ENCODE measurements around the gene SLAMF1. TPM values are rescaled to one million over a fixed set of nuclear protein-coding genes. Genes with fewer than 3 reads are reported as not detected.

The SLAMF1 gene
- total and polyA plus RNA-seq, 2 donors, result 46.6 to 115 TPM

DNA sequence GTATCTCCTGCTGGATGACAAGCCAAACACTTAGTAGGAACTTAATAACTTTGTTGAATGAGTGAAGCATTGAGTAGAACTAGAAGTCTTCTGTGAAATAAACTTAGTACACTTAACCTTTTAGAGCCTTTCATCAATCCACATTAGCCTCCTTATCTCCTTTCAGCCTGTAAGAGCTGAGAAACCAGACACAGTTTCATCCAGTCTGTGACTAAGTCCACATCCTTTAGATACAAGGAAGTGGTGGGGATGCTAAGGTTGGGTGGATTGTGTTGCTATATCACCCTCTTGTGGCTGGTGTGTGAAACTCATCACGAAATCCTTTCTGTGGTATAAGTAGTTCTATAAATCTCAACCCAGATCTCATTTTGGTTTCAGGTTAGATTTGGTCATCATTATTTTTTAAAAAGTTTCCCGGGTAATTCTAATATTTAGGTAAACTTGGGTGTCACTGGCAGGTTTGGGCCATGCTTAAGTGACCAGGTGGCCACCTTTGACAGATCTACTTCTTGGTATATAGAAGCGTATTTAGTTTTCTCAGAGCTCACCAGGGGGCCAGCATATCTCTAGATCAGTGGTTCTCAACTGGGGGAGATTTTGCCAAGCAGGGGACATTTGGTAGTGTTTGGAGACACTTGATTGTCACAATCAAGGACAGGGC, 39.7 kb downstream of the SLAMF1 start:
- Histone ChIP-seq H3K27me3 (ENCODE audit: control insufficient read depth in 2 of 2, insufficient read depth in 1 of 2, low read length in 1 of 2) (no peaks in the 10 kb centered on the region), H3K4me1 (ENCODE audit: control insufficient read depth in 2 of 2, insufficient read depth in 2 of 2, low read length in 2 of 2) (peaks cover 27 to 58% of the 10 kb centered on the region in 2 donors), H3K27ac (ENCODE audit: low read depth in 1 of 2, low read length in 1 of 2) (peak overlapping the region; percentile 26 to 56), H3K36me3 (ENCODE audit: control insufficient read depth in 2 of 2, insufficient read depth in 2 of 2, low read length in 1 of 2) (peaks cover 41 to 42% of the 10 kb centered on the region in 2 donors), H3K4me3 (ENCODE audit: low read length in 2 of 2) (no peak overlapping the region), H3K9me3 (ENCODE audit: control insufficient read depth in 2 of 2, insufficient read depth in 1 of 2, low read length in 1 of 2) (no peaks in the 10 kb centered on the region)
- 32% methylated on average over 3 of the region's 3 CpGs for WGBS
- peak; percentile 61 to 91 (median 78) for DNase-seq (ENCODE audit: low read depth in 6 of 9, low spot score in 9 of 9)

DNA sequence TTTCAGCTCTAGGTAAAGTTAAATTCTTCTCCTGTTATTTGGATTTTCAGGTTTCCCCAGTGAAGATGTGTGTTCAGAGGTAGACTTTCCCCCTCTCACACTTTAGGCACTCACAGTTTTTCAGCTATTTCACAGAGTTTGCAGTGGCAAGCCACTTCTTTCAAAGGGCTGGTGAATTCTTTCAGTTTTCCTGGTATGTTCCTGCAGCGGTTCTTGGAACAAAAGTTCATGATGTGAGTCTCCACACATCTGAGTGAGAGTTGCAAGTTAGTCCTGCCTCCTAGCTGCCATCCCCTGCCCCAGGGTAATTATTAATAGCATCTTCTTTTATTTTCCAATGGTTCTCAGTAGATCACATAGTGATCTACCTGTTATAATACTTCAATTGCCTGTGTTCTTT, 40.2 kb downstream of the SLAMF1 start:
- H3K4me1 ChIP-seq (ENCODE audit: control insufficient read depth in 2 of 2, insufficient read depth in 2 of 2, low read length in 2 of 2), result peaks cover 22 to 53% of the 10 kb centered on the region in 2 donors
- no peak overlapping the region for H3K4me3 ChIP-seq (ENCODE audit: low read length in 2 of 2)
- WGBS, result 94% methylated on average over 1 of the region's 1 CpG
- H3K36me3 ChIP-seq (ENCODE audit: control insufficient read depth in 2 of 2, insufficient read depth in 2 of 2, low read length in 1 of 2), result peaks cover 35 to 37% of the 10 kb centered on the region in 2 donors
- H3K27ac ChIP-seq (ENCODE audit: low read depth in 1 of 2, low read length in 1 of 2), result peak overlapping the region in 1 of 2 donors; percentile 15
- no peaks in the 10 kb centered on the region for H3K27me3 ChIP-seq (ENCODE audit: control insufficient read depth in 2 of 2, insufficient read depth in 1 of 2, low read length in 1 of 2)
- H3K9me3 ChIP-seq (ENCODE audit: control insufficient read depth in 2 of 2, insufficient read depth in 1 of 2, low read length in 1 of 2), result no peaks in the 10 kb centered on the region
- no peak for DNase-seq (ENCODE audit: low read depth in 6 of 9, low spot score in 9 of 9)

DNA sequence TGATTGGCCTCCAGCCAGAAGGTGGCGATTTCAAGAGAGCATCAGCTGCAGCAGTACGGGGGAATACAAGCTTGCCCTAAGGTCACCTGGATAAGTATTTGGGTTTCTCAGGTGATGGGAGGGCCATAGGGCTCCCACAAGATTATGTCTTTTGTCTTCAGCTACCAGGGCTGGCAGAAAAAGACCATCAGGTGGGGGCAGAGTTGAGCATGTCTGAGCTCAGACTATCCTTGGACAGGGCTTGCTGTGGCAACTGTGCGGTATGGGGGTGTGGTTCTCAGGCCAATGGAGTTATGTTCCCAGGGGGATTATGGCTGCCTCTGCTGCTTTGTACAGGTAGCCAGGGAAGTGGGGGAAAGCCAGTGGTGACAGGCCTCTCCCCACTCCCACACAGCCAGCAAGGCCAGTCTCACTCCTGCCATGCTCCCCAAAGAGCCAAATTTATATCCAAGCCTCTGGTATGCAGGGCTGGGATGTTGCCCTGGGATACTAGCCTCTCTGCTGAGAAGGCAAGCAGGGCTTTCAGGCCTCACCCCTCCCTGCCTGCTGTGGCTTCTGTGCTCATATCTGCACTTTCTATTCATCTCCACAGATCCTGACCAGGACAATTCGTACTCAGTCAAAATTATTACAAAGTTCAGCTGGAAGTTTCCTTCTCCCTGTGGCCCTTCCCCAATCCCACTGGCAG, 40.9 kb downstream of the SLAMF1 start:
- 95% methylated on average over 4 of the region's 4 CpGs for WGBS
- Histone ChIP-seq H3K27me3 (ENCODE audit: control insufficient read depth in 2 of 2, insufficient read depth in 1 of 2, low read length in 1 of 2) (no peaks in the 10 kb centered on the region), H3K36me3 (ENCODE audit: control insufficient read depth in 2 of 2, insufficient read depth in 2 of 2, low read length in 1 of 2) (peaks cover 30% of the 10 kb centered on the region in 2 donors), H3K4me1 (ENCODE audit: control insufficient read depth in 2 of 2, insufficient read depth in 2 of 2, low read length in 2 of 2) (peaks cover 19 to 48% of the 10 kb centered on the region in 2 donors), H3K4me3 (ENCODE audit: low read length in 2 of 2) (no peak overlapping the region), H3K9me3 (ENCODE audit: control insufficient read depth in 2 of 2, insufficient read depth in 1 of 2, low read length in 1 of 2) (no peaks in the 10 kb centered on the region), H3K27ac (ENCODE audit: low read depth in 1 of 2, low read length in 1 of 2) (no peak overlapping the region)
- no peak for DNase-seq (ENCODE audit: low read depth in 6 of 9, low spot score in 9 of 9)

DNA sequence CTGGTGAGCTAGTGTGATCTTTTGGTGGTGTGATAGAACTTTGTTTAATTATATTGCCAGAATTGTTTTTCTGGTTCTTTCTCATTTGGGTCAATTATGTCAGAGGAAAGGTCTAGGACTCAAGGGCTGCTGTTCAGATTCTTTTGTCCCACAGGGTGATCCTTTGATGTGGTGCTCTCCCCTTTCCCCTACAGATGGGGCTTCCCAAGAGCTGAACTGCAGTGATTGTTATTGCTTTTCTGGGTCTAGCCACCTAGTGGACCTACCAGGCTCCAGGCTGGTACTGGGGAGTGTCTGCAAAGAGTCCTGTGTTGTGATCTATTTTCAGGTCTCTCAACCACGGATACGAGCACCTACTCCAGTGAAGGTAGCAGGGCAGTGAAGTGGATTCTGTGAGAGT, 41.6 kb downstream of the SLAMF1 start:
- Histone ChIP-seq H3K27me3 (ENCODE audit: control insufficient read depth in 2 of 2, insufficient read depth in 1 of 2, low read length in 1 of 2) (no peaks in the 10 kb centered on the region), H3K9me3 (ENCODE audit: control insufficient read depth in 2 of 2, insufficient read depth in 1 of 2, low read length in 1 of 2) (no peaks in the 10 kb centered on the region), H3K27ac (ENCODE audit: low read depth in 1 of 2, low read length in 1 of 2) (no peak overlapping the region), H3K36me3 (ENCODE audit: control insufficient read depth in 2 of 2, insufficient read depth in 2 of 2, low read length in 1 of 2) (peaks cover 22 to 23% of the 10 kb centered on the region in 2 donors), H3K4me1 (ENCODE audit: control insufficient read depth in 2 of 2, insufficient read depth in 2 of 2, low read length in 2 of 2) (peaks cover 16 to 41% of the 10 kb centered on the region in 2 donors), H3K4me3 (ENCODE audit: low read length in 2 of 2) (no peak overlapping the region)
- no peak for DNase-seq (ENCODE audit: low read depth in 6 of 9, low spot score in 9 of 9)
- WGBS, result 96% methylated on average over 2 of the region's 2 CpGs

DNA sequence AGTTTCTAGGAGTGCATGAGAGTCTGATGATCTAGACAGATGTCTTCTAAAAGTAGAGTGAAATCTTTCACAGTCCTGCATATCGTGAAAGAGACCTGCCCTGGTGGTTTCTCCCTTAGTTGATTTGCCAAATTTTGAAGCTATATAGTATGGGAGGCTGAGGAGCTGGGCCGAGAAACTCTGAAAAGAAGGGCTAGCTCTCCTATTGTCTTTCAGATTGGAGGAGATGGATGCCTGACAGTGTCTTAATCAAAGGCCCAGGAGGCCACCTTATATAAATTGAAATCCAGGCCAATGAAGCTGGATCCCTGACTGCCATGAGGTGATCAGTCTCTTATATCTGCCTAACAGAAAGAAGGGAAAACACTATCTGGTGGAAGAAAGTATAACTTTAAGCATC, 49.1 kb downstream of the SLAMF1 start:
- Histone ChIP-seq H3K27me3 (ENCODE audit: control insufficient read depth in 2 of 2, insufficient read depth in 1 of 2, low read length in 1 of 2) (no peaks in the 10 kb centered on the region), H3K9me3 (ENCODE audit: control insufficient read depth in 2 of 2, insufficient read depth in 1 of 2, low read length in 1 of 2) (no peaks in the 10 kb centered on the region), H3K4me3 (ENCODE audit: low read length in 2 of 2) (no peak overlapping the region), H3K27ac (ENCODE audit: low read depth in 1 of 2, low read length in 1 of 2) (no peak overlapping the region), H3K36me3 (ENCODE audit: control insufficient read depth in 2 of 2, insufficient read depth in 2 of 2, low read length in 1 of 2) (no peaks in the 10 kb centered on the region), H3K4me1 (ENCODE audit: control insufficient read depth in 2 of 2, insufficient read depth in 2 of 2, low read length in 2 of 2) (no peaks in the 10 kb centered on the region)
- 63% methylated on average over 2 of the region's 2 CpGs for WGBS
- no peak for DNase-seq (ENCODE audit: low read depth in 6 of 9, low spot score in 9 of 9)

DNA sequence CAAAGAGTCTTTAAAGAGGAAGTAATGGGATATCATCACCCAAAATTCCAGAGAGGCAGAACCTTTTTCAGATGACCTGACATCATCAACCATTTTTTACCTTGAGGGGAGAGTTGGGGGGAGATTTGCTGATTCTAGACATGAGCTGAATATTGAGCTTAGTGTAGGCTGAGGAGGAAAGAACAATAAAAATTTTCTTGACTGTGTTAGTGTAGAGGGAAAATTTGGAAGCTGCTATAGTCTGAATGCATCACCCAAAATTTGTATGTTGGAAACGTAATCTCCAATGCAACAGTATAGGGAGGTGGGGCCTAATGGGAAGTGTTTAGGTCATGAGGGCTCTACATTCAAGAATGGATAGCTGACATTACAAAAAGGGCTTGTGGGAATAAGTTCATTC, 49.8 kb downstream of the SLAMF1 start:
- WGBS, result 96% methylated on average over 1 of the region's 1 CpG
- Histone ChIP-seq H3K36me3 (ENCODE audit: control insufficient read depth in 2 of 2, insufficient read depth in 2 of 2, low read length in 1 of 2) (no peaks in the 10 kb centered on the region), H3K4me1 (ENCODE audit: control insufficient read depth in 2 of 2, insufficient read depth in 2 of 2, low read length in 2 of 2) (no peaks in the 10 kb centered on the region), H3K4me3 (ENCODE audit: low read length in 2 of 2) (no peak overlapping the region), H3K9me3 (ENCODE audit: control insufficient read depth in 2 of 2, insufficient read depth in 1 of 2, low read length in 1 of 2) (no peaks in the 10 kb centered on the region), H3K27me3 (ENCODE audit: control insufficient read depth in 2 of 2, insufficient read depth in 1 of 2, low read length in 1 of 2) (no peaks in the 10 kb centered on the region), H3K27ac (ENCODE audit: low read depth in 1 of 2, low read length in 1 of 2) (no peak overlapping the region)
- DNase-seq (ENCODE audit: low read depth in 6 of 9, low spot score in 9 of 9), result no peak

DNA sequence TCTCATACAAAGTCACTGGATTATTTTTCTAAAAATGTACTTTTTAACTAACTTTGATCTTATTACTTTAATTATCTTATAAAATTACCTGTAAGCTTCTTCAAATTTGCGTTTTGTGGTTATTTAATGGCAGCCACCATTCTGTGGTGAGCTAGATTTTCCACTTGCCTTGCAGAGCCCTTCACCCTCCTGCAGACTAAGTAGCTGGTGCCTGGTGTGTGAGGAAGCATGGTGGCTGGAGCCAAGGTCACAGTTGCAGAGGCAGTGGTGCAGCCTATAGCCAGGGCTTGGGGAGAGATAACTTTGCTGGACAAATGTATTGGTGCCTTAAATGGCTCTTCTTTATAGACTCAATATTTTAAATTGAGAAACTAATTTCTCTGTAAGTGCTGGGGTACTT, 56.4 kb downstream of the SLAMF1 start:
- Histone ChIP-seq H3K4me3 (ENCODE audit: low read length in 2 of 2) (no peak overlapping the region), H3K27me3 (ENCODE audit: control insufficient read depth in 2 of 2, insufficient read depth in 1 of 2, low read length in 1 of 2) (no peaks in the 10 kb centered on the region), H3K27ac (ENCODE audit: low read depth in 1 of 2, low read length in 1 of 2) (no peak overlapping the region), H3K9me3 (ENCODE audit: control insufficient read depth in 2 of 2, insufficient read depth in 1 of 2, low read length in 1 of 2) (no peaks in the 10 kb centered on the region), H3K4me1 (ENCODE audit: control insufficient read depth in 2 of 2, insufficient read depth in 2 of 2, low read length in 2 of 2) (no peaks in the 10 kb centered on the region), H3K36me3 (ENCODE audit: control insufficient read depth in 2 of 2, insufficient read depth in 2 of 2, low read length in 1 of 2) (no peaks in the 10 kb centered on the region)
- no peak for DNase-seq (ENCODE audit: low read depth in 6 of 9, low spot score in 9 of 9)
- 88% methylated on average over 1 of the region's 1 CpG for WGBS

DNA sequence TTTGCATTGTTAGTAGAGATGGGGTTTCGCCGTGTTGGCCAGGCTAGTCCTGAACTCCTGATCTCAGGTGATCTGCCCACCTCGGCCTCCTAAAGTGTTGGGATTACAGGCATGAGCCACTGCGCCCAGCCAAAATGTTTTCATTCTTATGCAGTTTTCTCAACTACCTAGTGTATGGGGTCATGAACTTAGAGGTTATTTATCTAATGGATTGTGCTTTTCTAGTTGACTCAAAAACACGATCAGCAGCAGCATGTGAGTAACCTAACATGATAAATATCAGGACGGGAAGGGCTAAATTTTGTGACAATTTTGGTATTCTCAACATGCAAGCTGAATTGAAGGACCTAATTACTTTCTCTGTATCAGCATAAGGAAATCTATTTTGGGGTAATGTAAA, 58.4 kb downstream of the SLAMF1 start:
- no peak overlapping the region for H3K4me3 ChIP-seq (ENCODE audit: low read length in 2 of 2)
- WGBS, result 97% methylated on average over 6 of the region's 6 CpGs
- H3K9me3 ChIP-seq (ENCODE audit: control insufficient read depth in 2 of 2, insufficient read depth in 1 of 2, low read length in 1 of 2), result no peaks in the 10 kb centered on the region
- H3K36me3 ChIP-seq (ENCODE audit: control insufficient read depth in 2 of 2, insufficient read depth in 2 of 2, low read length in 1 of 2), result no peaks in the 10 kb centered on the region
- no peaks in the 10 kb centered on the region for H3K4me1 ChIP-seq (ENCODE audit: control insufficient read depth in 2 of 2, insufficient read depth in 2 of 2, low read length in 2 of 2)
- no peaks in the 10 kb centered on the region for H3K27me3 ChIP-seq (ENCODE audit: control insufficient read depth in 2 of 2, insufficient read depth in 1 of 2, low read length in 1 of 2)
- no peak for DNase-seq (ENCODE audit: low read depth in 6 of 9, low spot score in 9 of 9)
- H3K27ac ChIP-seq (ENCODE audit: low read depth in 1 of 2, low read length in 1 of 2), result no peak overlapping the region

DNA sequence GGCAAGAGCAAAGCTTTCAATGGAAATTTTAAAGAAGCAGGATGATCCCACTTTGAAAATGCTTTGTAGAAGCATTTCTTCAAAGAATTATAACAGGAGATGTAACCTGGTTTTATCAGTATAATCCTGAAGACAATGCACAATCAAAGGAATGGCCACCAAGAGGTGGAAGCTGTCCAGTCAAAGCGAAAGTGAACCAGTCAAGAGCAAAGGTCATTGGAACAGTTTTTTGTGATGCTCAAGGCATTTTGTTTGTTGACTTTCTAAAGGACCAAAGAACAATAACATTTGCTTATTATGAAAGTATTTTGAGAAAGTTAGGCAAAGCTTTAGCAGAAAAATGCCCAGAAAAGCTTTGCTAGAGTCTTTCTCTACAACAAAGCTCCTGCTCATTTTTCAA, 62.1 kb downstream of the SLAMF1 start:
- no peaks in the 10 kb centered on the region for H3K27me3 ChIP-seq (ENCODE audit: control insufficient read depth in 2 of 2, insufficient read depth in 1 of 2, low read length in 1 of 2)
- no peak overlapping the region for H3K4me3 ChIP-seq (ENCODE audit: low read length in 2 of 2)
- H3K27ac ChIP-seq (ENCODE audit: low read depth in 1 of 2, low read length in 1 of 2), result no peak overlapping the region
- no peak for DNase-seq (ENCODE audit: low read depth in 6 of 9, low spot score in 9 of 9)
- 100% methylated on average over 1 of the region's 1 CpG for WGBS
- peaks cover 2 to 6% of the 10 kb centered on the region in 2 donors for H3K4me1 ChIP-seq (ENCODE audit: control insufficient read depth in 2 of 2, insufficient read depth in 2 of 2, low read length in 2 of 2)
- H3K9me3 ChIP-seq (ENCODE audit: control insufficient read depth in 2 of 2, insufficient read depth in 1 of 2, low read length in 1 of 2), result no peaks in the 10 kb centered on the region
- no peaks in the 10 kb centered on the region for H3K36me3 ChIP-seq (ENCODE audit: control insufficient read depth in 2 of 2, insufficient read depth in 2 of 2, low read length in 1 of 2)

All from thymus (tissue), 11 donors.